HAP-1 (cell line): ENCODE results near the gene EN2.

ENCODE experiments used
- DNase-seq, 2 experiments: peaks; one replicate each; pipeline ENCODE4 v3.0.0-alpha.2; 2016 to 2020; ENCODE audit warnings: low spot score in 2 of 2
- H3K27me3 ChIP-seq: fragments of 250-450 bp; sonication (Bioruptor Pico); 2 replicates; pipeline ENCODE4 v1.5.1; 2020; ENCODE audit warnings: low read depth, mild to moderate bottlenecking, moderate library complexity
- H3K36me3 ChIP-seq: fragments of 250-450 bp; sonication (Bioruptor Pico); replicated peaks from 2 replicates; pipeline ENCODE4 v1.5.1; 2020; ENCODE audit warnings: mild to moderate bottlenecking
- H3K4me1 ChIP-seq: fragments of 250-450 bp; sonication (Bioruptor Pico); 2 replicates; pipeline ENCODE4 v1.5.1; 2020; ENCODE audit warnings: mild to moderate bottlenecking
- H3K4me3 ChIP-seq: fragments of 250-450 bp; sonication (Bioruptor Pico); 2 replicates; pipeline ENCODE4 v1.5.1; 2020; ENCODE audit warnings: mild to moderate bottlenecking, moderate library complexity
- H3K9me3 ChIP-seq: fragments of 250-450 bp; sonication (Bioruptor Pico); 2 replicates; pipeline ENCODE4 v1.5.1; 2020; ENCODE audit warnings: mild to moderate bottlenecking, moderate library complexity
- in situ Hi-C: fragments of 300-500 bp; cut with MboI; formaldehyde crosslinking; loops from 3 replicates; pipeline ENCODE4 v1.14.3; 2020; ENCODE audit warnings: low sequenced_read_pairs, inconsistent platforms, mixed read lengths

The EN2 gene

DNA sequence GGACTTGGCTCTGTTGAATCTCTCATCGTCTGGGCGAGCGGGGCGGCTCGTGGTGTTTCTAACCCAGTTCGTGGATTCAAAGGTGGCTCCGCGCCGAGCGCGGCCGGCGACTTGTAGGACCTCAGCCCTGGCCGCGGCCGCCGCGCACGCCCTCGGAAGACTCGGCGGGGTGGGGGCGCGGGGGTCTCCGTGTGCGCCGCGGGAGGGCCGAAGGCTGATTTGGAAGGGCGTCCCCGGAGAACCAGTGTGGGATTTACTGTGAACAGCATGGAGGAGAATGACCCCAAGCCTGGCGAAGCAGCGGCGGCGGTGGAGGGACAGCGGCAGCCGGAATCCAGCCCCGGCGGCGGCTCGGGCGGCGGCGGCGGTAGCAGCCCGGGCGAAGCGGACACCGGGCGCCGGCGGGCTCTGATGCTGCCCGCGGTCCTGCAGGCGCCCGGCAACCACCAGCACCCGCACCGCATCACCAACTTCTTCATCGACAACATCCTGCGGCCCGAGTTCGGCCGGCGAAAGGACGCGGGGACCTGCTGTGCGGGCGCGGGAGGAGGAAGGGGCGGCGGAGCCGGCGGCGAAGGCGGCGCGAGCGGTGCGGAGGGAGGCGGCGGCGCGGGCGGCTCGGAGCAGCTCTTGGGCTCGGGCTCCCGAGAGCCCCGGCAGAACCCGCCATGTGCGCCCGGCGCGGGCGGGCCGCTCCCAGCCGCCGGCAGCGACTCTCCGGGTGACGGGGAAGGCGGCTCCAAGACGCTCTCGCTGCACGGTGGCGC, at the start of gene EN2:
Gene EN2, plus strand, starts transcription at position 19 of the 767 bp plus-strand sequence. Its CDS starts 249 bp downstream, at position 268.
- Histone ChIP-seq H3K36me3 (peaks cover 8% of the 10 kb centered on the region; the same call in 1 of the 2 replicates), H3K27me3 (peaks cover 23% of the 10 kb centered on the region), H3K4me1 (peaks cover 9% of the 10 kb centered on the region), H3K4me3 (peak within 1 kb of the TSS; percentile 70), H3K9me3 (no peaks in the 10 kb centered on the region)
- in situ Hi-C loops, result no loop called here
- DNase-seq, result no peak

- in situ Hi-C loops, result no loop called here
- peak in 1 of 2 experiments; percentile 24 for DNase-seq
- Histone ChIP-seq H3K36me3 (no peaks in the 10 kb centered on the region), H3K4me3 (no peak overlapping the region), H3K4me1 (no peaks in the 10 kb centered on the region), H3K27me3 (no peaks in the 10 kb centered on the region), H3K9me3 (no peaks in the 10 kb centered on the region; the same call in 1 of the 2 replicates)
Measured at GRCh38 chr7:155408651-155409586, 49.0 kb upstream of the EN2 start.

DNA sequence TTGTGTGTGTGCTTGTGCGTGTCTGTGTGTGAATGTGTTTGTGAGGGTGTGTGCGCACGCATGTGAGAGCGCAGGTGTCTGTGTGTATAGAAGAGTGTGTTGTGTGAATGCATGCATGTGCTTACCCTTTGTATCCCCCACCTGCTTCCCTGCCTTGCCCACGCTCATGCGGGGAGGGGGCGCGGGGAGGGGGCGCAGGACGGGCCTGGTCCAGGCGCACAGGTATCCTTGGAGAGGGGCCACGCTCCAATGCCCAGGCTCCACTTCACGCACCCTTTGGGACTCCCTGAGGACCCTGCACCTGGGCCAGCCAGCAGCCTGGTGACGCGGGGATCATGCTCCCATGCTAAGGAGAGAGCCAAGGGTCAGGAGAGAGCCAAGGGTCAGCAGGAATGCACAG, 47.9 kb upstream of the EN2 start:
- Histone ChIP-seq H3K4me1 (no peaks in the 10 kb centered on the region), H3K9me3 (no peaks in the 10 kb centered on the region; the same call in 1 of the 2 replicates), H3K4me3 (no peak overlapping the region), H3K36me3 (no peaks in the 10 kb centered on the region), H3K27me3 (no peaks in the 10 kb centered on the region)
- DNase-seq, result no peak
- in situ Hi-C loops, result no loop called here

- DNase-seq, result no peak
- H3K4me3 ChIP-seq, result no peak overlapping the region
- H3K36me3 ChIP-seq, result no peaks in the 10 kb centered on the region
Measured at GRCh38 chr7:155410431-155410830, 47.5 kb upstream of the EN2 start.

DNA sequence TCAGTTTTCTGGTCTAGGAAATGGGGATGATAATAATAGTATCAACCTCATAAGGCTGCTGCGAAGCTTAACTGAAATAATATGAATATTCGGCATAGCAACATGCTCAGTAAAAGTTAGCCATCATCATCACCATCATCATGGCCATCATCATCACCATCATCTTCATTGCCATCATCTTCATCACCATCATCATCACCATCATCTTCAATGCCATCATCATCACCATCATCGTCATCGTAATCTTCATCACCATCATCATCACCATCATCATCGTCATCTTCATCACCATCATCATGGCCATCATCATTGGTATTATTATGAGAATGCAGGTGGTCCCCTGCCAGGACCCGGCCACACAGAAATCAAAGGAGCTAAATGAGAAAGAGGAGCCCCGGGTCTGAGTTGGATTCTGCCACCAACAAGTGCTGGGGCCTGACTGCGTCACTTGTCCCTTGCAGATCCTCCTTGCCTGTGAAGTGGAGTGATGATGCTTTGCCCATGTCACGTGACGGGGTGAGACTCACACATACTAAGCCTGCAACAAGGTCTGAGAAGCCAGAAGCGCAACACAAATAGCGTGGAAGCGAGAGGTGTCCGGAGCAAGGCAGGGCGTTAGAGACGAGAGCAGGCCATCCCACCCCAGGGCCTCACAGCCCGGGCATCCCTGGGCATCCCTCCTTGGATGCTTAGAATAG, 46.1 kb upstream of the EN2 start:
- Histone ChIP-seq H3K27me3 (no peaks in the 10 kb centered on the region), H3K36me3 (no peaks in the 10 kb centered on the region), H3K4me1 (no peaks in the 10 kb centered on the region), H3K4me3 (no peak overlapping the region), H3K9me3 (no peaks in the 10 kb centered on the region; the same call in 1 of the 2 replicates)
- in situ Hi-C loops, result no loop called here
- no peak for DNase-seq

More at GRCh38 chr7:155410431-155410830, 47.5 kb upstream of the EN2 start:
- no peaks in the 10 kb centered on the region for H3K27me3 ChIP-seq
- in situ Hi-C loops, result no loop called here
- no peaks in the 10 kb centered on the region; the same call in 1 of the 2 replicates for H3K9me3 ChIP-seq
- H3K4me1 ChIP-seq, result no peaks in the 10 kb centered on the region

DNA sequence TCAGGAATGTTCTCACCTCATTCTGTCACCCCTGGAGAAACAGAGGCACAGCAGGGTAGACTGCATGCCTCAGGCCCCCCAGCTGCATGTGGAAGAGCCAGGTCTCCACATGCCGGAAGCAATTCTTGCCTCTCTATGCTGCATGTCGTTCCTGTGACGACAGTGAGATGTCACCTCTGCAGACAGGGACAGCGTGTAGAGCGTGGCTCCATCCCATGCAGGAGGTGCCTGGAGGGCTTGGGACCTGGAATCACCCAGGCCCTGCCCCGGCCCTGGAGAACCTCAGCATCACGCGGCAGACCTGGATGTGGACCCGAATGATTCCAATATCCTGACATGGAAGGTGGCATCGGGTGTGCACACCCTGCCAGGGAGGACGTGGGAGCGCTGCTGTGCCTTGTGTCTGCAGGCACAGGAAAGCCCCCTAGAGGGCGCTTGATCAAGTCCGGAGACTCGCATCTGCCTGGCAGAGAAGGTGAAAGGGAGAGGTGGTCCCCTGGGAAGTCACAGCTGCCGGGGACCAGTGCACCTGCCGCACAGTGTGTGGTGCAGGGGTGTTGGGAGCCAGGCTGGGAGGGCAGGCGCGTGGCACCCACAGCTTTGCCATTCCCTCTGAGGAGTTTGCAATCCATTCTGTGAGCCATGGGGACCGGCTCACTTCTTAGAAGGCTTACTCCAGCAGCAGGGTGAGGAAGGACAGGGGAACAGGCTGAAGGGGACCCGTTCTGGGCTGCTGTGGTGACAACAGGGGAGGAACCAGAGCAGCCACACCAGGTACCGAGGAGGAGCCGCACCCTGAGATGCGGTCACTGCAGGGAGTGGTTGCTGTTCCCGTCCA, 45.3 kb upstream of the EN2 start:
- in situ Hi-C loops, result no loop called here
- Histone ChIP-seq H3K4me3 (no peak overlapping the region), H3K27me3 (no peaks in the 10 kb centered on the region), H3K36me3 (no peaks in the 10 kb centered on the region), H3K4me1 (no peaks in the 10 kb centered on the region), H3K9me3 (no peaks in the 10 kb centered on the region; the same call in 1 of the 2 replicates)
- DNase-seq, result peak; percentile 44 to 83

GRCh38 chr7:155414547-155415492, 43.1 kb upstream of the EN2 start:
- no peaks in the 10 kb centered on the region for H3K36me3 ChIP-seq

GRCh38 chr7:155416646-155417380, 41.1 kb upstream of the EN2 start:
- Histone ChIP-seq H3K4me3 (no peak overlapping the region), H3K9me3 (no peaks in the 10 kb centered on the region), H3K27me3 (no peaks in the 10 kb centered on the region), H3K4me1 (no peaks in the 10 kb centered on the region), H3K36me3 (no peaks in the 10 kb centered on the region)
- no peak for DNase-seq
- in situ Hi-C loops, result no loop called here

More at GRCh38 chr7:155414547-155415492, 43.1 kb upstream of the EN2 start:
- no peaks in the 10 kb centered on the region for H3K4me1 ChIP-seq
- no peaks in the 10 kb centered on the region for H3K27me3 ChIP-seq
- DNase-seq, result no peak
- no peak overlapping the region for H3K4me3 ChIP-seq
- in situ Hi-C loops, result no loop called here
- no peaks in the 10 kb centered on the region; the same call in 1 of the 2 replicates for H3K9me3 ChIP-seq

DNA sequence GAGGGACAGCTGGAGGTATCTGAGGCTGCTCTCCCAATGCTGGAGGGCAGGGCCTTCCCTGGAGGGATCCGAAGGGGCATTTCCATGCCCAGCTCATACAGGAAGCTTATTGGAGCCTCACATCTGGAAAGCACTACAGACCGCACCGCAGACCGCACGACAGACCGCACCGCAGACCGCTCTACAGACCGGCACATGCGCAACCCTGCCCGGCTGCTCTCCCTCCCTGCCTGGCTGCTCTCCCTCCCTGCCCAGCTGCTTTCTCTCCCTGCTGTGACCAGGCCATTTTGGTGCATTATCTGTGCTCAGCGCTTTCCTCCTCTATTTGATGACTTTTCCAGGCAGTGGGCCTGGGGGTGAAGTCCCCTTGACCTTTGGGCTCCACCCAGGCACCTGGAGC, 39.6 kb upstream of the EN2 start:
- no peaks in the 10 kb centered on the region for H3K27me3 ChIP-seq
- H3K9me3 ChIP-seq, result no peaks in the 10 kb centered on the region
- H3K4me3 ChIP-seq, result no peak overlapping the region
- DNase-seq, result no peak
- in situ Hi-C loops, result no loop called here
- H3K36me3 ChIP-seq, result no peaks in the 10 kb centered on the region
- no peaks in the 10 kb centered on the region for H3K4me1 ChIP-seq

- Histone ChIP-seq H3K4me3 (no peak overlapping the region), H3K9me3 (no peaks in the 10 kb centered on the region), H3K27me3 (no peaks in the 10 kb centered on the region), H3K4me1 (no peaks in the 10 kb centered on the region), H3K36me3 (no peaks in the 10 kb centered on the region)
- no peak for DNase-seq
- in situ Hi-C loops, result no loop called here
Measured at GRCh38 chr7:155418941-155419755, 38.8 kb upstream of the EN2 start.

DNA sequence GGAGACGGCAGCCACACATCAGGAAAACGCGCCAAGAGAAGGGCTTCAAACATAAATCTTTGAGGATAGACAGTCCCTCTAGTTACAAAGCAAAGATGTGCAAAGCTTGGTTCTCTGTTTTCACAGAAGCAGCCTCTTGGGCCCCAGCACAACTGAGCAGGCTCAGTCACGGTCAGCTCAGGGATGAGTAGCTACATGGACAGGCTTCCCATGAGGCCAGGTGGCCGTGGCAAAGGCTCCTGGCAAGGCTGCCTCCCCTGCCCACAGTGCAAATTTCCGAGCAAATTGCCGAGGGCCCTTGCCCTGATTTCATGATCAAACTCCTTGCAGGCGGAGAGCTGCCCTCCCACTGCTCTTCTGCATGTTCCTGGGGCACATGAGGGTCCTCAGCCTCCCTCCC, 37.8 kb upstream of the EN2 start:
- in situ Hi-C loops, result no loop called here
- no peak for DNase-seq
- Histone ChIP-seq H3K27me3 (no peaks in the 10 kb centered on the region), H3K9me3 (no peaks in the 10 kb centered on the region), H3K4me1 (no peaks in the 10 kb centered on the region), H3K4me3 (no peak overlapping the region), H3K36me3 (no peaks in the 10 kb centered on the region)
